K562 (cell line): ENCODE measurements around the gene PAQR4. TPM values are rescaled to one million over a fixed set of nuclear protein-coding genes. Genes with fewer than 3 reads are reported as not detected.

Experiments used
- ASH1L ChIP-seq: fragments of 450-650 bp; IDR thresholded peaks from 2 replicates; pipeline ENCODE4 v1.6.1; 2018; ENCODE audit warnings: borderline replicate concordance, mild to moderate bottlenecking, low read depth; ENCODE audit not compliant: partially characterized antibody
- CCNT2 ChIP-seq: IDR thresholded peaks from 2 replicates; pipeline ENCODE4 v1.6.1; 2011; ENCODE audit warnings: borderline replicate concordance, low read depth, mild to moderate bottlenecking, moderate library complexity, mixed read lengths, low read length; ENCODE audit not compliant: insufficient read length; ENCODE audit errors: extremely low read depth
- CTCF ChIP-seq, 3 experiments: IDR thresholded peaks in 2 of 3; conservative IDR thresholded peaks in 1 of 3; 2 replicates each; pipeline ENCODE4 v1.5.1; 2011 to 2012; ENCODE audit warnings: low read length in 3 of 3, mild to moderate bottlenecking in 3 of 3, control low read depth in 2 of 3, improper control_type of control experiment in 1 of 3, inconsistent platforms in 1 of 3, low read depth in 1 of 3, mixed read lengths in 1 of 3, moderate library complexity in 1 of 3; ENCODE audit not compliant: insufficient read depth in 2 of 3
- HCFC1 ChIP-seq: IDR thresholded peaks from 2 replicates; pipeline ENCODE4 v1.6.1; 2012; ENCODE audit warnings: low read depth, low read length, improper control_type of control experiment
- HMGN3 ChIP-seq: IDR thresholded peaks from 2 replicates; pipeline ENCODE4 v1.6.1; 2011; ENCODE audit warnings: borderline replicate concordance, low read depth, mild to moderate bottlenecking, mixed read lengths, low read length; ENCODE audit not compliant: insufficient read length; ENCODE audit errors: extremely low read depth
- NCOR1 ChIP-seq: fragments of 450-650 bp; IDR thresholded peaks from 2 replicates; pipeline ENCODE4 v1.6.1; 2016; ENCODE audit warnings: mild to moderate bottlenecking, moderate library complexity
- PRDM10 ChIP-seq: fragments of 450-650 bp; IDR thresholded peaks from 2 replicates; pipeline ENCODE4 v1.6.1; 2018; ENCODE audit not compliant: partially characterized antibody
- SAP30 ChIP-seq: fragments of 200-600 bp; sonication (generic); IDR thresholded peaks from 2 replicates; pipeline ENCODE4 v1.6.1; 2012; ENCODE audit warnings: borderline replicate concordance, low read depth, mild to moderate bottlenecking, moderate library complexity, low read length, control low read depth, inconsistent platforms; ENCODE audit not compliant: insufficient read depth, poor library complexity, severe bottlenecking
- TAF9B ChIP-seq: fragments of 450-650 bp; IDR thresholded peaks from 2 replicates; pipeline ENCODE4 v1.6.1; 2018; ENCODE audit warnings: mild to moderate bottlenecking; ENCODE audit not compliant: partially characterized antibody
- U2AF2 ChIP-seq: fragments of 200-400 bp; formaldehyde crosslinking; optimal IDR thresholded peaks from 2 replicates; pipeline ENCODE3; 2017; ENCODE audit warnings: low read depth, mild to moderate bottlenecking, low read length
- polyA plus RNA-seq, 8 experiments: library from polyadenylated mRNA; depleted of rRNA in 4 of 8; stranded (reverse) in 5 of 8; unstranded in 3 of 8; fragments of >200 nt; fragmentation: Nextera tagmentation in 2 of 8; fragmentation: Illumina TruSeq in 1 of 8; extraction: Ambion mirVana in 2 of 8; extraction: Trizol in 1 of 8; gene quantifications; 2 replicates each; pipeline versions ENCODE4 v1.2.1 to v1.2.3, GENCODE V29; 2011 to 2014; ENCODE audit warnings: inconsistent platforms in 1 of 8, missing spikeins in 1 of 8
- total RNA-seq, 7 experiments: library from RNA; depleted of rRNA in 6 of 7; stranded (reverse); fragments of >200 nt in 6 of 7; fragmentation: Illumina TruSeq in 2 of 7; extraction: Trizol in 2 of 7; gene quantifications; 2 replicates each; pipeline versions ENCODE4 v1.2.1 to v1.2.3, GENCODE V29; 2011 to 2021; ENCODE audit warnings: low replicate concordance in 1 of 7
- TF ChIP-seq, protein P1 (sequence below): sonication (generic); formaldehyde crosslinking; IDR thresholded peaks from 2 replicates; pipeline ENCODE4 v1.8.1; 2023; ENCODE audit warnings: mild to moderate bottlenecking, missing genetic modification reagents
- TF ChIP-seq, protein P2 (sequence below), 2 experiments: fragments of 450-650 bp; conservative IDR thresholded peaks; 2 replicates each; pipeline ENCODE4 v1.6.1; 2017; ENCODE audit warnings: mild to moderate bottlenecking in 2 of 2, moderate library complexity in 2 of 2

Gene PAQR4
- total and polyA plus RNA-seq, 9 of the 15 experiments (the other 6 are each of a cell fraction or from before 2014, with no cell fraction given) = 0.62 to 40.4 (median 19.5) TPM

DNA sequence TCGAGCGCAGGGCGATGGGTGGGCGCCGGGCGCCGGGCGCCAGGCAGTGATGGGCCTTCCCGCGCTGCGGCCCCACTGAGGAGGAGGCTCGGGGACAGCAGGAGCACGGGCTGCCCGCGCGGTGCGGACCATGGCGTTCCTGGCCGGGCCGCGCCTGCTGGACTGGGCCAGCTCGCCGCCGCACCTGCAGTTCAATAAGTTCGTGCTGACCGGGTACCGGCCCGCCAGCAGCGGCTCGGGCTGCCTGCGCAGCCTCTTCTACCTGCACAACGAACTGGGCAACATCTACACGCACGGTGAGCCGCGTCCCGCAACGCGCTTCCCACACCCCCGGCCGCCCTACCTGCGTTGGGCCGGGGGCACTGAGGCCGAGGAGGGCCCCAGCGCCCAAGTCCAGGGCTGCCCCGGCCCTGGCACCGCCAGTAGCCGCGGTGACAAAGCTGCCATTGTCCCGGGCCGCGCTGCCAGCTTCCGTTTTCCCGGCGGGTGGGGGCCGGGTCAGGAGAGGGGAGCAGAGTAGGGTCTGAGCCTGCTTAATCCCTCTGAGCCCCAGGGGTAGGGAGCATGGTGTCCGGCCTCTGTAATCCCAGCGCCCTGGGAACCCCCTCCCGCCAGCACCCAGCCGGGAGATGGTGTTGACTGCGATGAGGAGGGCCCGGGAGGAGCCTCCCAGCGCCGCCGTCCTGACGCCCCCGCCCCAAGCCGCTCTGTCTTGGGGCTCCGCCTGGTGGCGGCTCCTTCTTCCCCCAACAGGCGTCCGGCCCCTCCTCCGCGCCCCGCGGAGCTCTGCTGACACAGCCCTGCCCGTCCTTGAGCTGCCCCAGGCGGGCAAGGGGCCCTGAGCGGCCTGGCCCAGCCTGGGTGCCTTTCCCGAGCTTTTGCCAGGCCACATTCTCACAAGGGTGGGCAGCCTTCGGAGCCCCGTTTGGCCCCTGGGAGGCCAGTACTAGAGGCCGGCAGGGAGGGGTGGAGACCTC lies 685 bp downstream of the PAQR4 start (continued):
- TF ChIP-seq HMGN3 = peak; percentile 96
- TF ChIP-seq NCOR1 = 0 out of 2 replicates have a peak, but pooled peaks have one; percentile 28
- peak; percentile 4 for TF ChIP-seq PRDM10
- TF ChIP-seq, protein P1, sequence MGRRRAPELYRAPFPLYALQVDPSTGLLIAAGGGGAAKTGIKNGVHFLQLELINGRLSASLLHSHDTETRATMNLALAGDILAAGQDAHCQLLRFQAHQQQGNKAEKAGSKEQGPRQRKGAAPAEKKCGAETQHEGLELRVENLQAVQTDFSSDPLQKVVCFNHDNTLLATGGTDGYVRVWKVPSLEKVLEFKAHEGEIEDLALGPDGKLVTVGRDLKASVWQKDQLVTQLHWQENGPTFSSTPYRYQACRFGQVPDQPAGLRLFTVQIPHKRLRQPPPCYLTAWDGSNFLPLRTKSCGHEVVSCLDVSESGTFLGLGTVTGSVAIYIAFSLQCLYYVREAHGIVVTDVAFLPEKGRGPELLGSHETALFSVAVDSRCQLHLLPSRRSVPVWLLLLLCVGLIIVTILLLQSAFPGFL (CRISPR knock-in tag) = no peak
- peak; percentile 75 to 92 (median 82) for TF ChIP-seq CTCF (IDR thresholded peaks at IDR 0.05 in 2 of 3, conservative IDR thresholded peaks at IDR 0.05 in 1 of 3; ENCODE audit: insufficient read depth in 2 of 3, low read depth in 1 of 3, low read length in 3 of 3)
- no peak for TF ChIP-seq U2AF2
- no peak; the same call in 1 of the 2 replicates for TF ChIP-seq HCFC1
- TF ChIP-seq, protein P2, sequence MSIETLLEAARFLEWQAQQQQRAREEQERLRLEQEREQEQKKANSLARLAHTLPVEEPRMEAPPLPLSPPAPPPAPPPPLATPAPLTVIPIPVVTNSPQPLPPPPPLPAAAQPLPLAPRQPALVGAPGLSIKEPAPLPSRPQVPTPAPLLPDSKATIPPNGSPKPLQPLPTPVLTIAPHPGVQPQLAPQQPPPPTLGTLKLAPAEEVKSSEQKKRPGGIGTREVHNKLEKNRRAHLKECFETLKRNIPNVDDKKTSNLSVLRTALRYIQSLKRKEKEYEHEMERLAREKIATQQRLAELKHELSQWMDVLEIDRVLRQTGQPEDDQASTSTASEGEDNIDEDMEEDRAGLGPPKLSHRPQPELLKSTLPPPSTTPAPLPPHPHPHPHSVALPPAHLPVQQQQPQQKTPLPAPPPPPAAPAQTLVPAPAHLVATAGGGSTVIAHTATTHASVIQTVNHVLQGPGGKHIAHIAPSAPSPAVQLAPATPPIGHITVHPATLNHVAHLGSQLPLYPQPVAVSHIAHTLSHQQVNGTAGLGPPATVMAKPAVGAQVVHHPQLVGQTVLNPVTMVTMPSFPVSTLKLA (conservative IDR thresholded peaks at IDR 0.05) = peak in 1 of 2 experiments; percentile 64; a peak in 1 of 4 replicates
- no peak for TF ChIP-seq TAF9B
- peak; percentile 20 for TF ChIP-seq SAP30
- TF ChIP-seq CCNT2 = peak; percentile 82
- TF ChIP-seq ASH1L = no peak
